HEK293 (cell line): ENCODE measurements around the gene IGIP.

Experiments used
- BCL11B ChIP-seq: fragments of 450-650 bp; formaldehyde crosslinking; IDR thresholded peaks from 2 replicates; pipeline ENCODE4 v1.5.1; 2016; ENCODE audit warnings: low read depth, missing biosample characterization, missing genetic modification characterization
- GLI4 ChIP-seq: fragments of 450-650 bp; formaldehyde crosslinking; IDR thresholded peaks from 2 replicates; pipeline ENCODE4 v1.5.1; 2016; ENCODE audit warnings: missing biosample characterization, missing genetic modification characterization
- GLIS1 ChIP-seq: fragments of 450-650 bp; formaldehyde crosslinking; IDR thresholded peaks from 2 replicates; pipeline ENCODE4 v1.5.1; 2016; ENCODE audit warnings: missing biosample characterization, missing genetic modification characterization
- HOXA7 ChIP-seq: sonication (generic); formaldehyde crosslinking; IDR thresholded peaks from 2 replicates; pipeline ENCODE4 v1.8.1; 2022; ENCODE audit warnings: missing genetic modification reagents, borderline replicate concordance
- KLF1 ChIP-seq: fragments of 450-650 bp; formaldehyde crosslinking; IDR thresholded peaks from 2 replicates; pipeline ENCODE4 v1.5.1; 2016; ENCODE audit warnings: missing biosample characterization, missing genetic modification characterization
- KLF7 ChIP-seq: fragments of 450-650 bp; formaldehyde crosslinking; IDR thresholded peaks from 2 replicates; pipeline ENCODE4 v1.5.1; 2016; ENCODE audit warnings: missing biosample characterization, missing genetic modification characterization, borderline replicate concordance
- KLF9 ChIP-seq: fragments of 450-650 bp; formaldehyde crosslinking; IDR thresholded peaks from 2 replicates; pipeline ENCODE4 v1.5.1; 2016; ENCODE audit warnings: missing biosample characterization, missing genetic modification characterization, low read depth
- SCRT2 ChIP-seq: fragments of 450-650 bp; formaldehyde crosslinking; IDR thresholded peaks from 2 replicates; pipeline ENCODE4 v1.5.1; 2016; ENCODE audit warnings: missing biosample characterization, missing genetic modification characterization
- YY1 ChIP-seq: fragments of 450-650 bp; formaldehyde crosslinking; IDR thresholded peaks from 2 replicates; pipeline ENCODE4 v1.5.1; 2018; ENCODE audit warnings: missing biosample characterization, missing genetic modification characterization
- ZBTB48 ChIP-seq: fragments of 450-650 bp; formaldehyde crosslinking; IDR thresholded peaks from 2 replicates; pipeline ENCODE4 v1.5.1; 2016; ENCODE audit warnings: missing biosample characterization, missing genetic modification characterization
- ZFP3 ChIP-seq: fragments of 450-650 bp; formaldehyde crosslinking; IDR thresholded peaks from 2 replicates; pipeline ENCODE4 v1.5.1; 2016; ENCODE audit warnings: low read depth, missing biosample characterization, missing genetic modification characterization
- ZFP41 ChIP-seq: fragments of 450-650 bp; formaldehyde crosslinking; IDR thresholded peaks from 2 replicates; pipeline ENCODE4 v1.5.1; 2016; ENCODE audit warnings: missing biosample characterization, missing genetic modification characterization, borderline replicate concordance
- ZFP69B ChIP-seq: fragments of 450-650 bp; formaldehyde crosslinking; IDR thresholded peaks from 2 replicates; pipeline ENCODE4 v1.5.1; 2016; ENCODE audit warnings: missing biosample characterization, missing genetic modification characterization
- ZIC2 ChIP-seq: fragments of 450-650 bp; formaldehyde crosslinking; IDR thresholded peaks from 2 replicates; pipeline ENCODE4 v1.5.1; 2016; ENCODE audit warnings: missing biosample characterization, missing genetic modification characterization
- ZNF146 ChIP-seq: fragments of 450-650 bp; formaldehyde crosslinking; IDR thresholded peaks from 2 replicates; pipeline ENCODE4 v1.5.1; 2016; ENCODE audit warnings: missing biosample characterization, missing genetic modification characterization
- ZNF155 ChIP-seq: fragments of 450-650 bp; formaldehyde crosslinking; IDR thresholded peaks from 2 replicates; pipeline ENCODE4 v1.5.1; 2016; ENCODE audit warnings: missing biosample characterization, missing genetic modification characterization
- ZNF2 ChIP-seq: fragments of 450-650 bp; formaldehyde crosslinking; IDR thresholded peaks from 2 replicates; pipeline ENCODE4 v1.5.1; 2016; ENCODE audit warnings: missing biosample characterization, missing genetic modification characterization
- ZNF211 ChIP-seq: fragments of 450-650 bp; formaldehyde crosslinking; IDR thresholded peaks from 2 replicates; pipeline ENCODE4 v1.5.1; 2016; ENCODE audit warnings: low read depth, missing biosample characterization, missing genetic modification characterization
- ZNF221 ChIP-seq: fragments of 450-650 bp; formaldehyde crosslinking; IDR thresholded peaks from 2 replicates; pipeline ENCODE4 v1.5.1; 2017; ENCODE audit warnings: missing biosample characterization, missing genetic modification characterization, borderline replicate concordance
- ZNF23 ChIP-seq: fragments of 450-650 bp; formaldehyde crosslinking; IDR thresholded peaks from 2 replicates; pipeline ENCODE4 v1.5.1; 2016; ENCODE audit warnings: missing biosample characterization, missing genetic modification characterization, borderline replicate concordance
- ZNF24 ChIP-seq: fragments of 450-650 bp; formaldehyde crosslinking; IDR thresholded peaks from 2 replicates; pipeline ENCODE4 v1.5.1; 2016; ENCODE audit warnings: missing biosample characterization, missing genetic modification characterization
- ZNF266 ChIP-seq: fragments of 450-650 bp; formaldehyde crosslinking; IDR thresholded peaks from 2 replicates; pipeline ENCODE4 v1.5.1; 2016; ENCODE audit warnings: missing biosample characterization, missing genetic modification characterization, low read depth
- ZNF292 ChIP-seq: fragments of 450-650 bp; formaldehyde crosslinking; IDR thresholded peaks from 2 replicates; pipeline ENCODE4 v1.5.1; 2016; ENCODE audit warnings: low read depth, missing biosample characterization, missing genetic modification characterization, borderline replicate concordance
- ZNF302 ChIP-seq: fragments of 450-650 bp; formaldehyde crosslinking; IDR thresholded peaks from 2 replicates; pipeline ENCODE4 v1.5.1; 2016; ENCODE audit warnings: missing biosample characterization, missing genetic modification characterization, low read depth
- ZNF324 ChIP-seq: fragments of 450-650 bp; formaldehyde crosslinking; IDR thresholded peaks from 2 replicates; pipeline ENCODE4 v1.5.1; 2016; ENCODE audit warnings: missing biosample characterization, missing genetic modification characterization
- ZNF335 ChIP-seq: fragments of 450-650 bp; formaldehyde crosslinking; conservative IDR thresholded peaks from 2 replicates; pipeline ENCODE4 v1.5.1; 2016; ENCODE audit warnings: missing biosample characterization, missing genetic modification characterization
- ZNF423 ChIP-seq: fragments of 450-650 bp; formaldehyde crosslinking; IDR thresholded peaks from 2 replicates; pipeline ENCODE4 v1.5.1; 2016; ENCODE audit warnings: missing biosample characterization, missing genetic modification characterization
- ZNF514 ChIP-seq: fragments of 450-650 bp; formaldehyde crosslinking; IDR thresholded peaks from 2 replicates; pipeline ENCODE4 v1.5.1; 2016; ENCODE audit warnings: missing biosample characterization, missing genetic modification characterization
- ZNF521 ChIP-seq: fragments of 450-650 bp; formaldehyde crosslinking; IDR thresholded peaks from 2 replicates; pipeline ENCODE4 v1.5.1; 2017; ENCODE audit warnings: missing biosample characterization, mild to moderate bottlenecking, missing genetic modification characterization
- ZNF555 ChIP-seq: fragments of 450-650 bp; formaldehyde crosslinking; conservative IDR thresholded peaks from 2 replicates; pipeline ENCODE4 v1.5.1; 2017; ENCODE audit warnings: missing biosample characterization, mild to moderate bottlenecking, missing genetic modification characterization, inconsistent platforms
- ZNF561 ChIP-seq: fragments of 450-650 bp; IDR thresholded peaks from 2 replicates; pipeline ENCODE4 v1.5.1; 2018; ENCODE audit warnings: missing biosample characterization, missing genetic modification characterization, borderline replicate concordance
- ZNF585B ChIP-seq: fragments of 450-650 bp; formaldehyde crosslinking; IDR thresholded peaks from 2 replicates; pipeline ENCODE4 v1.5.1; 2016; ENCODE audit warnings: missing biosample characterization, missing genetic modification characterization
- ZNF610 ChIP-seq: fragments of 450-650 bp; formaldehyde crosslinking; IDR thresholded peaks from 2 replicates; pipeline ENCODE4 v1.5.1; 2016; ENCODE audit warnings: missing biosample characterization, missing genetic modification characterization, borderline replicate concordance
- ZNF76 ChIP-seq: fragments of 450-650 bp; formaldehyde crosslinking; IDR thresholded peaks from 2 replicates; pipeline ENCODE4; 2016; ENCODE audit warnings: low read depth, missing biosample characterization, missing genetic modification characterization, borderline replicate concordance
- ZNF777 ChIP-seq: fragments of 450-650 bp; formaldehyde crosslinking; IDR thresholded peaks from 2 replicates; pipeline ENCODE4 v1.5.1; 2017; ENCODE audit warnings: missing biosample characterization, missing genetic modification characterization, borderline replicate concordance
- ZNF843 ChIP-seq: fragments of 450-650 bp; formaldehyde crosslinking; IDR thresholded peaks from 2 replicates; pipeline ENCODE4 v1.5.1; 2016; ENCODE audit warnings: missing biosample characterization, missing genetic modification characterization
- TF ChIP-seq, protein P1 (sequence below): sonication (generic); formaldehyde crosslinking; IDR thresholded peaks from 2 replicates; pipeline ENCODE4 v1.8.1; 2022; ENCODE audit warnings: mild to moderate bottlenecking, moderate library complexity, missing genetic modification reagents
- TF ChIP-seq, protein P2 (sequence below): fragments of 450-650 bp; IDR thresholded peaks from 2 replicates; pipeline ENCODE4 v1.5.1; 2018; ENCODE audit warnings: missing biosample characterization, missing genetic modification characterization

Gene IGIP

DNA sequence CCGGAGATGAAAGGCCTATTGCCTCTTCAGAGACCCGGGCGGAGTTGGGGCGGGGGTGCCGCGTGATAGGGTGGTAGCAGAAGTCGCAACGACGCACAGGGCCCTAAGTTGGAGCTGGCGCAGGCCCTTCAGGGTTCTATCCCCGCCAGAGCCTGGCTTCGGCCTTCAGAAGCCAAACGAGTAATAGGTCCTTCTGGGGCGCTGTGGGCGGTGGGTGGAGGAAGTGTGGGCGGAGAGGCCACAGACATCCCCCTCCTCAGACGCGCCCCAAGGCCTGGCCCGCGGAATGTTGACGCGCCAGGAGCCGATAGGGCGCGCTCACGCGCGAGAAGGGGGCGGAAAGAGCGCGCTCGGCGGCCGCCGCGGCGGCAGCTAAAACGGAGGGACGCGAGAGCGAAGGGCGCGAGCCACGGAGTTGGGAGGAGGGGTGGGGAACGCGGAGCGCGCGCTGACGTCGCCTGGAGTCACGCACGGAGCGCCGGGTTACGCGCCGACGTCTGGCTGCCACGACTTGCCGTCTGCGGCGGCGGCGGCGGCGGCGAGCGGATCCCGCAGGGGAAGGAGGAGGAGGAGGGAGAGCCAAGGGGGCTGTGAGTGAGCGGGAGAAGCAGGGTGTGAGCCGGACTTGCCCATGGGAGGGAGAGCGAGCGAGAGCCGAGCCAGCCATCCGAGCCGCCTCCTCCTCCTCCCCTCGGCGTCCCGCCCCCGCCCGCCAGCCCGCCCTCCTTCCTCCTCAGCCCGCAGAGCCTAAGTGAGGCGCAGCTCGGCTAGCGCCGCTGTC lies 18.2 kb upstream of the IGIP start (continued):
- TF ChIP-seq ZNF211 (no peak), KLF7 (tag by site-specific recombination) (peak; percentile 66; the same call in 1 of the 2 replicates), ZNF335 (tag by site-specific recombination) (peak; percentile 66), ZNF324 (tag by site-specific recombination) (peak; percentile 29; the same call in 1 of the 2 replicates), ZNF23 (tag by site-specific recombination) (no peak), ZNF146 (tag by site-specific recombination) (0 out of 2 replicates have a peak, but pooled peaks have one; percentile 26), ZNF155 (no peak), ZNF76 (tag by site-specific recombination) (0 out of 2 replicates have a peak, but pooled peaks have one; percentile 27), ZNF302 (tag by site-specific recombination) (no peak), ZNF292 (tag by site-specific recombination) (no peak), ZFP69B (tag by site-specific recombination) (no peak; the same call in 1 of the 2 replicates), ZNF2 (tag by site-specific recombination) (no peak), ZNF24 (0 out of 2 replicates have a peak, but pooled peaks have one; percentile 45), ZFP3 (no peak), ZNF610 (tag by site-specific recombination) (no peak; the same call in none of the 2 replicates), ZIC2 (tag by site-specific recombination) (no peak), YY1 (tag by site-specific recombination) (0 out of 2 replicates have a peak, but pooled peaks have one; percentile 11), GLI4 (tag by site-specific recombination) (peak; percentile 71; the same call in 1 of the 2 replicates), ZNF555 (tag by site-specific recombination) (no peak), ZNF843 (tag by site-specific recombination) (peak; percentile 66; the same call in 1 of the 2 replicates), GLIS1 (tag by site-specific recombination) (no peak), ZNF514 (no peak), ZNF561 (tag by site-specific recombination) (peak; percentile 90), KLF1 (tag by site-specific recombination) (peak; percentile 69), BCL11B (tag by site-specific recombination) (no peak; the same call in 1 of the 2 replicates), HOXA7 (CRISPR knock-in tag) (no peak), ZNF423 (tag by site-specific recombination) (no peak), ZFP41 (tag by site-specific recombination) (no peak), ZBTB48 (tag by site-specific recombination) (peak; percentile 72), SCRT2 (tag by site-specific recombination) (no peak; the same call in 1 of the 2 replicates), ZNF521 (tag by site-specific recombination) (no peak), ZNF585B (tag by site-specific recombination) (no peak), ZNF777 (tag by site-specific recombination) (no peak; the same call in 1 of the 2 replicates), ZNF266 (tag by site-specific recombination) (0 out of 2 replicates have a peak, but pooled peaks have one; percentile 9), KLF9 (peak; percentile 78), ZNF221 (no peak)
- TF ChIP-seq, protein P1, sequence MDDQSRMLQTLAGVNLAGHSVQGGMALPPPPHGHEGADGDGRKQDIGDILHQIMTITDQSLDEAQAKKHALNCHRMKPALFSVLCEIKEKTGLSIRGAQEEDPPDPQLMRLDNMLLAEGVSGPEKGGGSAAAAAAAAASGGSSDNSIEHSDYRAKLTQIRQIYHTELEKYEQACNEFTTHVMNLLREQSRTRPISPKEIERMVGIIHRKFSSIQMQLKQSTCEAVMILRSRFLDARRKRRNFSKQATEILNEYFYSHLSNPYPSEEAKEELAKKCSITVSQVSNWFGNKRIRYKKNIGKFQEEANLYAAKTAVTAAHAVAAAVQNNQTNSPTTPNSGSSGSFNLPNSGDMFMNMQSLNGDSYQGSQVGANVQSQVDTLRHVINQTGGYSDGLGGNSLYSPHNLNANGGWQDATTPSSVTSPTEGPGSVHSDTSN (CRISPR knock-in tag), result peak; percentile 84; the same call in 1 of the 2 replicates
- TF ChIP-seq, protein P2, sequence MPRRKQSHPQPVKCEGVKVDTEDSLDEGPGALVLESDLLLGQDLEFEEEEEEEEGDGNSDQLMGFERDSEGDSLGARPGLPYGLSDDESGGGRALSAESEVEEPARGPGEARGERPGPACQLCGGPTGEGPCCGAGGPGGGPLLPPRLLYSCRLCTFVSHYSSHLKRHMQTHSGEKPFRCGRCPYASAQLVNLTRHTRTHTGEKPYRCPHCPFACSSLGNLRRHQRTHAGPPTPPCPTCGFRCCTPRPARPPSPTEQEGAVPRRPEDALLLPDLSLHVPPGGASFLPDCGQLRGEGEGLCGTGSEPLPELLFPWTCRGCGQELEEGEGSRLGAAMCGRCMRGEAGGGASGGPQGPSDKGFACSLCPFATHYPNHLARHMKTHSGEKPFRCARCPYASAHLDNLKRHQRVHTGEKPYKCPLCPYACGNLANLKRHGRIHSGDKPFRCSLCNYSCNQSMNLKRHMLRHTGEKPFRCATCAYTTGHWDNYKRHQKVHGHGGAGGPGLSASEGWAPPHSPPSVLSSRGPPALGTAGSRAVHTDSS (tag by site-specific recombination), result peak; percentile 84
